HUES64 (cell line): ENCODE data around the gene MAP4K4. TPM values are rescaled to one million over a fixed set of nuclear protein-coding genes. Genes with fewer than 3 reads are reported as not detected.

Experiments used
- H3K27ac ChIP-seq: 2 replicates; pipeline ENCODE4 v1.7.0; 2013; ENCODE audit warnings: low read depth, low read length, inconsistent platforms
- H3K27me3 ChIP-seq: 2 replicates; pipeline ENCODE4 v1.6.1; 2013; ENCODE audit warnings: mild to moderate bottlenecking, low read length; ENCODE audit not compliant: insufficient read depth
- H3K36me3 ChIP-seq: 2 replicates; pipeline ENCODE4 v1.6.1; 2013; ENCODE audit warnings: mild to moderate bottlenecking, low read length; ENCODE audit not compliant: insufficient read depth
- H3K4me1 ChIP-seq: 2 replicates; pipeline ENCODE4 v1.6.1; 2013; ENCODE audit warnings: mild to moderate bottlenecking, low read length, moderate library complexity; ENCODE audit not compliant: insufficient read depth
- H3K4me3 ChIP-seq: 2 replicates; pipeline ENCODE4 v1.5.1; 2013; ENCODE audit warnings: mild to moderate bottlenecking, low read length, moderate library complexity
- H3K9ac ChIP-seq: 2 replicates; pipeline ENCODE4 v1.6.1; 2013; ENCODE audit warnings: mild to moderate bottlenecking, low read depth, low read length
- H3K9me3 ChIP-seq: 2 replicates; pipeline ENCODE4 v1.6.1; 2013; ENCODE audit warnings: low read depth, low read length; ENCODE audit not compliant: insufficient read depth
- WGBS: fragments of 150-250, 120-280 bp; methylation state at CpG from one replicate; pipeline ENCODE4 v1.1.7; 2013; ENCODE audit warnings: missing lambda C conversion rate; 5-methylcytosine and 5-hydroxymethylcytosine counted together
- polyA plus RNA-seq, 2 experiments: library from polyadenylated mRNA; stranded (reverse); fragments of 50-300 nt; gene quantifications; one replicate each; pipeline ENCODE4 v1.2.3, GENCODE V29; 2013

The MAP4K4 gene
- polyA plus RNA-seq (2013, experiment 1 of 2), result 89.4 TPM
- polyA plus RNA-seq (2013, experiment 2 of 2), result 83.7 TPM

GRCh38 chr2:101697124-101698013 lies at the start of gene MAP4K4:
MAP4K4 (plus strand) TSS chr2:101697707; CDS start chr2:101698081, 374 bp downstream.
- H3K36me3 ChIP-seq, result 0 out of 2 replicates have a peak, but pooled peaks cover 2% of the 10 kb centered on the region
- H3K9ac ChIP-seq, result peak within 1 kb of the TSS; percentile 94
- peak within 1 kb of the TSS; percentile 92 for H3K4me3 ChIP-seq
- H3K27me3 ChIP-seq, result 0 out of 2 replicates have a peak, but pooled peaks cover 3% of the 10 kb centered on the region
- under 1% methylated on average over 128 of the region's 129 CpGs for WGBS
- no peaks in the 10 kb centered on the region for H3K9me3 ChIP-seq
- peaks cover 27% of the 10 kb centered on the region for H3K4me1 ChIP-seq
- peak within 1 kb of the TSS; percentile 82 for H3K27ac ChIP-seq

- H3K4me1 ChIP-seq, result peaks cover 7% of the 10 kb centered on the region
- no peaks in the 10 kb centered on the region for H3K36me3 ChIP-seq
- H3K27ac ChIP-seq, result no peak overlapping the region
- WGBS, result 80% methylated on average over 7 of the region's 7 CpGs
- H3K4me3 ChIP-seq, result no peak overlapping the region
- H3K27me3 ChIP-seq, result no peaks in the 10 kb centered on the region
- no peaks in the 10 kb centered on the region for H3K9me3 ChIP-seq
- no peak overlapping the region for H3K9ac ChIP-seq
These were observed 44.0 kb upstream of the MAP4K4 start for GRCh38 chr2:101653469-101653868.

GRCh38 chr2:101655702-101656422 lies 41.6 kb upstream of the MAP4K4 start:
- no peak overlapping the region for H3K4me3 ChIP-seq
- H3K9me3 ChIP-seq, result no peaks in the 10 kb centered on the region
- no peaks in the 10 kb centered on the region for H3K36me3 ChIP-seq
- 91% methylated on average over 5 of the region's 5 CpGs for WGBS
- no peaks in the 10 kb centered on the region for H3K27me3 ChIP-seq
- no peak overlapping the region for H3K27ac ChIP-seq
- peaks cover 11% of the 10 kb centered on the region for H3K4me1 ChIP-seq
- H3K9ac ChIP-seq, result no peak overlapping the region

- WGBS, result 91% methylated on average over 6 of the region's 6 CpGs
- Histone ChIP-seq H3K36me3 (no peaks in the 10 kb centered on the region), H3K4me3 (no peak overlapping the region)
These were observed 39.7 kb upstream of the MAP4K4 start for GRCh38 chr2:101657787-101658186.

GRCh38 chr2:101658387-101658786 lies 39.1 kb upstream of the MAP4K4 start:
- no peak overlapping the region for H3K27ac ChIP-seq
- peaks cover 7% of the 10 kb centered on the region; the same call in 1 of the 2 replicates for H3K4me1 ChIP-seq
- H3K9ac ChIP-seq, result no peak overlapping the region
- no peaks in the 10 kb centered on the region for H3K9me3 ChIP-seq
- no peaks in the 10 kb centered on the region for H3K36me3 ChIP-seq
- no peaks in the 10 kb centered on the region for H3K27me3 ChIP-seq
- H3K4me3 ChIP-seq, result no peak overlapping the region

More at GRCh38 chr2:101657787-101658186, 39.7 kb upstream of the MAP4K4 start:
- peaks cover 11% of the 10 kb centered on the region for H3K4me1 ChIP-seq
- no peaks in the 10 kb centered on the region for H3K27me3 ChIP-seq
- H3K9ac ChIP-seq, result no peak overlapping the region
- no peaks in the 10 kb centered on the region for H3K9me3 ChIP-seq
- H3K27ac ChIP-seq, result no peak overlapping the region

GRCh38 chr2:101665312-101665711 lies 32.2 kb upstream of the MAP4K4 start:
- H3K9ac ChIP-seq, result no peak overlapping the region
- H3K27me3 ChIP-seq, result no peaks in the 10 kb centered on the region
- H3K4me1 ChIP-seq, result no peaks in the 10 kb centered on the region
- WGBS, result 89% methylated on average over 10 of the region's 10 CpGs
- no peaks in the 10 kb centered on the region for H3K9me3 ChIP-seq
- no peak overlapping the region for H3K27ac ChIP-seq
- no peaks in the 10 kb centered on the region for H3K36me3 ChIP-seq
- no peak overlapping the region for H3K4me3 ChIP-seq

GRCh38 chr2:101667823-101668222 lies 29.7 kb upstream of the MAP4K4 start:
- no peak overlapping the region for H3K4me3 ChIP-seq
- no peak overlapping the region for H3K9ac ChIP-seq
- WGBS, result 92% methylated on average over 1 of the region's 1 CpG
- H3K27me3 ChIP-seq, result no peaks in the 10 kb centered on the region
- H3K9me3 ChIP-seq, result peaks cover 13% of the 10 kb centered on the region
- H3K4me1 ChIP-seq, result no peaks in the 10 kb centered on the region
- no peak overlapping the region for H3K27ac ChIP-seq
- no peaks in the 10 kb centered on the region for H3K36me3 ChIP-seq

- 88% methylated on average over 1 of the region's 2 CpGs for WGBS
These were observed 25.5 kb upstream of the MAP4K4 start for GRCh38 chr2:101672047-101672446.

GRCh38 chr2:101673920-101674319 lies 23.6 kb upstream of the MAP4K4 start:
- H3K9me3 ChIP-seq, result peaks cover 13% of the 10 kb centered on the region
- H3K4me1 ChIP-seq, result no peaks in the 10 kb centered on the region
- no peak overlapping the region for H3K9ac ChIP-seq
- no peaks in the 10 kb centered on the region for H3K36me3 ChIP-seq
- no peaks in the 10 kb centered on the region for H3K27me3 ChIP-seq
- H3K4me3 ChIP-seq, result no peak overlapping the region
- 94% methylated on average over 5 of the region's 5 CpGs for WGBS
- H3K27ac ChIP-seq, result no peak overlapping the region

More at GRCh38 chr2:101672047-101672446, 25.5 kb upstream of the MAP4K4 start:
- no peak overlapping the region for H3K4me3 ChIP-seq
- H3K27me3 ChIP-seq, result no peaks in the 10 kb centered on the region
- H3K4me1 ChIP-seq, result no peaks in the 10 kb centered on the region
- H3K36me3 ChIP-seq, result no peaks in the 10 kb centered on the region
- H3K9ac ChIP-seq, result no peak overlapping the region
- H3K9me3 ChIP-seq, result peaks cover 13% of the 10 kb centered on the region
- H3K27ac ChIP-seq, result no peak overlapping the region

- no peaks in the 10 kb centered on the region for H3K4me1 ChIP-seq
- no peak overlapping the region for H3K9ac ChIP-seq
- WGBS, result 84% methylated on average over 2 of the region's 2 CpGs
- H3K27me3 ChIP-seq, result no peaks in the 10 kb centered on the region
- H3K4me3 ChIP-seq, result no peak overlapping the region
- H3K27ac ChIP-seq, result no peak overlapping the region
- no peaks in the 10 kb centered on the region for H3K36me3 ChIP-seq
- peaks cover 13% of the 10 kb centered on the region for H3K9me3 ChIP-seq
These were observed 22.0 kb upstream of the MAP4K4 start for GRCh38 chr2:101675512-101675911.

GRCh38 chr2:101676674-101677073 lies 20.8 kb upstream of the MAP4K4 start:
- Histone ChIP-seq H3K27me3 (no peaks in the 10 kb centered on the region), H3K27ac (no peak overlapping the region), H3K9me3 (peaks cover 11% of the 10 kb centered on the region), H3K4me1 (no peaks in the 10 kb centered on the region), H3K36me3 (no peaks in the 10 kb centered on the region), H3K9ac (no peak overlapping the region), H3K4me3 (no peak overlapping the region)
- 81% methylated on average over 1 of the region's 2 CpGs for WGBS
